Measurements from ENCODE around the gene SAMD11. TPM values are rescaled to one million over a fixed set of nuclear protein-coding genes. Genes with fewer than 3 reads are reported as not detected.
A peak's percentile ranks its signal among the peaks of the same experiment; 100 is the strongest.

Gene SAMD11
- total and polyA plus RNA-seq, 2 of the 13 experiments (the other 11 are each of a cell fraction or from before 2014, with no cell fraction given): 0.11 TPM; not detected in 1

DNA sequence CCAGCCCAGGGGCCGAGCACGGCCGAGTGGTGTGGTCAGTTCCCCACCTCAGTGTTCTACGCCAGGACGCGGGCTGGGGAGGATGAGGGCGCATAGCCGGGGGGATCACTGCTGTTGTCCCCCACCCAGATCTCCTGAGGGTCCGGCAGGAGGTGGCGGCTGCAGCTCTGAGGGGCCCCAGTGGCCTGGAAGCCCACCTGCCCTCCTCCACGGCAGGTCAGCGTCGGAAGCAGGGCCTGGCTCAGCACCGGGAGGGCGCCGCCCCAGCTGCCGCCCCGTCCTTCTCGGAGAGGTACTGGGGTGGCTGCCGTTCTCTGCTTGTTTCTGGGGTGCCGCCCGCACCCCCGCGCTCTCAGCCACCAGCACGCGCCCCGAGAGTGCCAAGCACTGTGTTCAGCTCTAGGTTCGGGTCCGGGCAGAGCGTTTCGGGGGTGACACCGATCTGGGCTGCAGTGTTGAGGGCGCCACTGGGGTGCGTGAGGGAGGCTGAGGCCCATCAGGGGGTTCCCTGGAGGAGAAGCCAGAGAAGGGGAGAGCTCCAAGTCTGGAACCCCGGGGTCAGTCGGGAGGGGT lies 17.4 kb downstream of the SAMD11 start (continued):
- TF ChIP-seq, protein P1, sequence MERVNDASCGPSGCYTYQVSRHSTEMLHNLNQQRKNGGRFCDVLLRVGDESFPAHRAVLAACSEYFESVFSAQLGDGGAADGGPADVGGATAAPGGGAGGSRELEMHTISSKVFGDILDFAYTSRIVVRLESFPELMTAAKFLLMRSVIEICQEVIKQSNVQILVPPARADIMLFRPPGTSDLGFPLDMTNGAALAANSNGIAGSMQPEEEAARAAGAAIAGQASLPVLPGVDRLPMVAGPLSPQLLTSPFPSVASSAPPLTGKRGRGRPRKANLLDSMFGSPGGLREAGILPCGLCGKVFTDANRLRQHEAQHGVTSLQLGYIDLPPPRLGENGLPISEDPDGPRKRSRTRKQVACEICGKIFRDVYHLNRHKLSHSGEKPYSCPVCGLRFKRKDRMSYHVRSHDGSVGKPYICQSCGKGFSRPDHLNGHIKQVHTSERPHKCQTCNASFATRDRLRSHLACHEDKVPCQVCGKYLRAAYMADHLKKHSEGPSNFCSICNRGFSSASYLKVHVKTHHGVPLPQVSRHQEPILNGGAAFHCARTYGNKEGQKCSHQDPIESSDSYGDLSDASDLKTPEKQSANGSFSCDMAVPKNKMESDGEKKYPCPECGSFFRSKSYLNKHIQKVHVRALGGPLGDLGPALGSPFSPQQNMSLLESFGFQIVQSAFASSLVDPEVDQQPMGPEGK (CRISPR knock-in tag; IDR thresholded peaks at IDR 0.05): 0 out of 2 replicates have a peak, but pooled peaks have one; percentile 14
- TF ChIP-seq RBFOX2 (IDR thresholded peaks at IDR 0.05; ENCODE audit: low read depth, low read length) (no peak), HNF4A (CRISPR knock-in tag; IDR thresholded peaks at IDR 0.05) (no peak), GABPB1 (CRISPR knock-in tag; IDR thresholded peaks at IDR 0.05) (0 out of 2 replicates have a peak, but pooled peaks have one; percentile 6), TCF7 (IDR thresholded peaks at IDR 0.05; ENCODE audit: low read depth) (no peak), BCL6 (CRISPR knock-in tag; IDR thresholded peaks at IDR 0.05) (peak; percentile 16; the same call in 1 of the 2 replicates), PCBP1 (IDR thresholded peaks at IDR 0.05; ENCODE audit: borderline replicate concordance, low read depth, low read length) (0 out of 2 replicates have a peak, but pooled peaks have one; percentile 32), ZNF746 (CRISPR knock-in tag; IDR thresholded peaks at IDR 0.05) (no peak), CEBPB (IDR thresholded peaks at IDR 0.05; ENCODE audit: borderline replicate concordance, low read depth, low read length) (no peak), HDAC6 (IDR thresholded peaks at IDR 0.05; ENCODE audit: low read depth, low read length) (no peak), HMGA1 (CRISPR knock-in tag; conservative IDR thresholded peaks at IDR 0.05) (no peak), ZC3H13 (CRISPR knock-in tag; IDR thresholded peaks at IDR 0.05) (no peak), MBNL3 (CRISPR knock-in tag; conservative IDR thresholded peaks at IDR 0.05) (no peak), ZNF607 (CRISPR knock-in tag; IDR thresholded peaks at IDR 0.05; ENCODE audit: borderline replicate concordance) (no peak)
- TF ChIP-seq, protein P2, sequence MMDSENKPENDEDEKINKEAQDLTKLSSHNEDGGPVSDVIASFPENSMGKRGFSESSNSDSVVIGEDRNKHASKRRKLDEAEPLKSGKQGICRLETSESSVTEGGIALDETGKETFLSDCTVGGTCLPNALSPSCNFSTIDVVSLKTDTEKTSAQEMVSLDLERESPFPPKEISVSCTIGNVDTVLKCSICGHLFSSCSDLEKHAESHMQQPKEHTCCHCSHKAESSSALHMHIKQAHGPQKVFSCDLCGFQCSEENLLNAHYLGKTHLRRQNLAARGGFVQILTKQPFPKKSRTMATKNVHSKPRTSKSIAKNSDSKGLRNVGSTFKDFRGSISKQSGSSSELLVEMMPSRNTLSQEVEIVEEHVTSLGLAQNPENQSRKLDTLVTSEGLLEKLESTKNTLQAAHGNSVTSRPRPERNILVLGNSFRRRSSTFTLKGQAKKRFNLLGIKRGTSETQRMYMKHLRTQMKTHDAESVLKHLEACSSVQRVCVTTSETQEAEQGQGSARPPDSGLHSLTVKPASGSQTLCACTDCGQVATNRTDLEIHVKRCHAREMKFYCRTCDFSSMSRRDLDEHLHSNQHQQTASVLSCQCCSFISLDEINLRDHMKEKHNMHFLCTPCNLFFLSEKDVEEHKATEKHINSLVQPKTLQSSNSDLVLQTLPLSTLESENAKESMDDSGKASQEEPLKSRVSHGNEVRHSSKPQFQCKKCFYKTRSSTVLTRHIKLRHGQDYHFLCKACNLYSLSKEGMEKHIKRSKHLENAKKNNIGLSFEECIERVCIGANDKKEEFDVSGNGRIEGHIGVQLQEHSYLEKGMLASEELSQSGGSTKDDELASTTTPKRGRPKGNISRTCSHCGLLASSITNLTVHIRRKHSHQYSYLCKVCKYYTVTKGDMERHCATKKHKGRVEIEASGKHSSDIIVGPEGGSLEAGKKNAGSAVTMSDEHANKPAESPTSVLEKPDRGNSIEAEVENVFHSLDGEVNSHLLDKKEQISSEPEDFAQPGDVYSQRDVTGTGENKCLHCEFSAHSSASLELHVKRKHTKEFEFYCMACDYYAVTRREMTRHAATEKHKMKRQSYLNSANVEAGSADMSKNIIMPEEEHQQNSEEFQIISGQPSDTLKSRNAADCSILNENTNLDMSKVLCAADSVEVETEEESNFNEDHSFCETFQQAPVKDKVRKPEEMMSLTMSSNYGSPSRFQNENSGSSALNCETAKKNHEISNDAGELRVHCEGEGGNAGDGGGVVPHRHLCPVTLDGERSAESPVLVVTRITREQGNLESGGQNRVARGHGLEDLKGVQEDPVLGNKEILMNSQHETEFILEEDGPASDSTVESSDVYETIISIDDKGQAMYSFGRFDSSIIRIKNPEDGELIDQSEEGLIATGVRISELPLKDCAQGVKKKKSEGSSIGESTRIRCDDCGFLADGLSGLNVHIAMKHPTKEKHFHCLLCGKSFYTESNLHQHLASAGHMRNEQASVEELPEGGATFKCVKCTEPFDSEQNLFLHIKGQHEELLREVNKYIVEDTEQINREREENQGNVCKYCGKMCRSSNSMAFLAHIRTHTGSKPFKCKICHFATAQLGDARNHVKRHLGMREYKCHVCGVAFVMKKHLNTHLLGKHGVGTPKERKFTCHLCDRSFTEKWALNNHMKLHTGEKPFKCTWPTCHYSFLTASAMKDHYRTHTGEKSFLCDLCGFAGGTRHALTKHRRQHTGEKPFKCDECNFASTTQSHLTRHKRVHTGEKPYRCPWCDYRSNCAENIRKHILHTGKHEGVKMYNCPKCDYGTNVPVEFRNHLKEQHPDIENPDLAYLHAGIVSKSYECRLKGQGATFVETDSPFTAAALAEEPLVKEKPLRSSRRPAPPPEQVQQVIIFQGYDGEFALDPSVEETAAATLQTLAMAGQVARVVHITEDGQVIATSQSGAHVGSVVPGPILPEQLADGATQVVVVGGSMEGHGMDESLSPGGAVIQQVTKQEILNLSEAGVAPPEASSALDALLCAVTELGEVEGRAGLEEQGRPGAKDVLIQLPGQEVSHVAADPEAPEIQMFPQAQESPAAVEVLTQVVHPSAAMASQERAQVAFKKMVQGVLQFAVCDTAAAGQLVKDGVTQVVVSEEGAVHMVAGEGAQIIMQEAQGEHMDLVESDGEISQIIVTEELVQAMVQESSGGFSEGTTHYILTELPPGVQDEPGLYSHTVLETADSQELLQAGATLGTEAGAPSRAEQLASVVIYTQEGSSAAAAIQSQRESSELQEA (CRISPR knock-in tag; IDR thresholded peaks at IDR 0.05; ENCODE audit: not compliant biosample characterization): no peak
- TF ChIP-seq, protein P3, sequence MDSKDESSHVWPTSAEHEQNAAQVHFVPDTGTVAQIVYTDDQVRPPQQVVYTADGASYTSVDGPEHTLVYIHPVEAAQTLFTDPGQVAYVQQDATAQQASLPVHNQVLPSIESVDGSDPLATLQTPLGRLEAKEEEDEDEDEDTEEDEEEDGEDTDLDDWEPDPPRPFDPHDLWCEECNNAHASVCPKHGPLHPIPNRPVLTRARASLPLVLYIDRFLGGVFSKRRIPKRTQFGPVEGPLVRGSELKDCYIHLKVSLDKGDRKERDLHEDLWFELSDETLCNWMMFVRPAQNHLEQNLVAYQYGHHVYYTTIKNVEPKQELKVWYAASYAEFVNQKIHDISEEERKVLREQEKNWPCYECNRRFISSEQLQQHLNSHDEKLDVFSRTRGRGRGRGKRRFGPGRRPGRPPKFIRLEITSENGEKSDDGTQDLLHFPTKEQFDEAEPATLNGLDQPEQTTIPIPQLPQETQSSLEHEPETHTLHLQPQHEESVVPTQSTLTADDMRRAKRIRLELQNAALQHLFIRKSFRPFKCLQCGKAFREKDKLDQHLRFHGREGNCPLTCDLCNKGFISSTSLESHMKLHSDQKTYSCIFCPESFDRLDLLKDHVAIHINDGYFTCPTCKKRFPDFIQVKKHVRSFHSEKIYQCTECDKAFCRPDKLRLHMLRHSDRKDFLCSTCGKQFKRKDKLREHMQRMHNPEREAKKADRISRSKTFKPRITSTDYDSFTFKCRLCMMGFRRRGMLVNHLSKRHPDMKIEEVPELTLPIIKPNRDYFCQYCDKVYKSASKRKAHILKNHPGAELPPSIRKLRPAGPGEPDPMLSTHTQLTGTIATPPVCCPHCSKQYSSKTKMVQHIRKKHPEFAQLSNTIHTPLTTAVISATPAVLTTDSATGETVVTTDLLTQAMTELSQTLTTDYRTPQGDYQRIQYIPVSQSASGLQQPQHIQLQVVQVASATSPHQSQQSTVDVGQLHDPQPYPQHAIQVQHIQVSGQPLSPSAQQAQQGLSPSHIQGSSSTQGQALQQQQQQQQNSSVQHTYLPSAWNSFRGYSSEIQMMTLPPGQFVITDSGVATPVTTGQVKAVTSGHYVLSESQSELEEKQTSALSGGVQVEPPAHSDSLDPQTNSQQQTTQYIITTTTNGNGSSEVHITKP (CRISPR knock-in tag; IDR thresholded peaks at IDR 0.05; ENCODE audit: low read depth): no peak

Measured in HepG2 (cell line).